ENCODE data around the gene PIGQ.

Gene PIGQ

DNA sequence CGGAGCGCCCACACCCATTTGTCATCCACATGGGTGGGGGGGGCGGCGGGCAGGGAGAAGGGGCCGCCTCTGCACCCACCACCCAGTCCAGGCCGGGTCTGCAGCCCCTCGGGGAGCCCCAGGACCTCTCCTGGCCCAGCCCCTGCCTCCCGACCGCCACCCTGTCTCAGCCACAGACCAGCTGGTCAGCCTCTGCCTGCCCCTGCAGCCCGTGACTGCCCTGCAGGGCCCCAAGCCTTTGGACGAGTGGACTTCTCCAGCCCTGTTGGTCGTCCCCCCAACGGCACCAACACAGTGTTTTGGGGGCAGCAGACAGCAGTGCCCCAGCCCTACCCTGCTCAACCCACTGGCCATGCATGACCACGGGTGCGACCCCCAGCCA, 8.4 kb upstream of the PIGQ start:
- TF ChIP-seq, protein P1, sequence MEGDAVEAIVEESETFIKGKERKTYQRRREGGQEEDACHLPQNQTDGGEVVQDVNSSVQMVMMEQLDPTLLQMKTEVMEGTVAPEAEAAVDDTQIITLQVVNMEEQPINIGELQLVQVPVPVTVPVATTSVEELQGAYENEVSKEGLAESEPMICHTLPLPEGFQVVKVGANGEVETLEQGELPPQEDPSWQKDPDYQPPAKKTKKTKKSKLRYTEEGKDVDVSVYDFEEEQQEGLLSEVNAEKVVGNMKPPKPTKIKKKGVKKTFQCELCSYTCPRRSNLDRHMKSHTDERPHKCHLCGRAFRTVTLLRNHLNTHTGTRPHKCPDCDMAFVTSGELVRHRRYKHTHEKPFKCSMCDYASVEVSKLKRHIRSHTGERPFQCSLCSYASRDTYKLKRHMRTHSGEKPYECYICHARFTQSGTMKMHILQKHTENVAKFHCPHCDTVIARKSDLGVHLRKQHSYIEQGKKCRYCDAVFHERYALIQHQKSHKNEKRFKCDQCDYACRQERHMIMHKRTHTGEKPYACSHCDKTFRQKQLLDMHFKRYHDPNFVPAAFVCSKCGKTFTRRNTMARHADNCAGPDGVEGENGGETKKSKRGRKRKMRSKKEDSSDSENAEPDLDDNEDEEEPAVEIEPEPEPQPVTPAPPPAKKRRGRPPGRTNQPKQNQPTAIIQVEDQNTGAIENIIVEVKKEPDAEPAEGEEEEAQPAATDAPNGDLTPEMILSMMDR (IDR thresholded peaks at IDR 0.05; ENCODE audit: insufficient read depth, low read depth, low read length, missing control alignments), result no peak
- H3K4me3 ChIP-seq (ENCODE audit: low read depth, low read length), result no peak overlapping the region
- no peak for DNase-seq (ENCODE audit: low read depth)

DNA sequence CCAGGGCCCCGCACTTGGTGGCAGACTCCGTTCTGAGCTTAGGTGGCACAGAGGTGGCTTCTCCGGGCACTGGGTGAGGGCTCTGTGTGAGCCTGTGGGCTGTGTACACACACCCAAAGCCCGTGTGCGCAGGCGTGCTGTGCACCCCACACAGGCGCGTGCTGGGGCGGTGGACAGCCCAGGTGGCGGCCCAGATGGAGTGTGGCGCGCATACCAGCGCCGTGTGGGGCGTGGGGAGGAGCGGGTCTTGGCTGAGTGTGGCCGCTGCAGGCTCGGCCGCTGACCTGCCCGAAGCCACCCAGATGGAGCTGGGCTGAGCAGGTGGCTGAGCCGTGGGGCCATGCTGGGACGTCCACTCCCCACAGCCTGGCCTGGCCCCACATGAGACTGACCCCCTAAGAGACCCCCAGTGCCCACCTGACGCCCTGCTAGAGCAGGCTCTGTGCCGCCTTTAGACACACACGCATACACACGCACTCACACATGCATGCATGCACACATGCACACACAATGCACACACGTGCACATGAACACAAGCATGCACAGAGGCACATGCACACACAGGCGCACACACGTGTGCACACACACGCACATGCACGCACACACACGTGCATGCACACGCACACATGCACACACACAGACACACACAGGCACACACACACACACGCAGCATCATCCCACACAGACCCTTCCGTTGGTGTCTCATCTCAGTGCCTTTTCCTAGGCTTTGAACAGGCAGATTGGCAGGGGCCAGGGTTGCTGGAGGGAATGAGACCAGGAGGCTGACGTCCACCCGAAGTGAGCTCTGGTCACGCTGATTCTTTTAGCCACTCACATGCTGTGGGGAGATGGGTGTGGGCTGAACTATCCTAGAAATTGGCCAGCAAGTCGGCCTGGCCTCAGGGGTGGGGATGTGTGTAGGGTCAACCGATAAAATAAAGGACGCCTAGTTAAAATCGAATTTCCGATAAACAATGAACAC, 7.5 kb upstream of the PIGQ start:
- no peak for DNase-seq (ENCODE audit: low read depth)
- H3K4me3 ChIP-seq (ENCODE audit: low read depth, low read length), result no peak overlapping the region
- TF ChIP-seq, protein P1 (IDR thresholded peaks at IDR 0.05; ENCODE audit: insufficient read depth, low read depth, low read length, missing control alignments), result no peak

DNA sequence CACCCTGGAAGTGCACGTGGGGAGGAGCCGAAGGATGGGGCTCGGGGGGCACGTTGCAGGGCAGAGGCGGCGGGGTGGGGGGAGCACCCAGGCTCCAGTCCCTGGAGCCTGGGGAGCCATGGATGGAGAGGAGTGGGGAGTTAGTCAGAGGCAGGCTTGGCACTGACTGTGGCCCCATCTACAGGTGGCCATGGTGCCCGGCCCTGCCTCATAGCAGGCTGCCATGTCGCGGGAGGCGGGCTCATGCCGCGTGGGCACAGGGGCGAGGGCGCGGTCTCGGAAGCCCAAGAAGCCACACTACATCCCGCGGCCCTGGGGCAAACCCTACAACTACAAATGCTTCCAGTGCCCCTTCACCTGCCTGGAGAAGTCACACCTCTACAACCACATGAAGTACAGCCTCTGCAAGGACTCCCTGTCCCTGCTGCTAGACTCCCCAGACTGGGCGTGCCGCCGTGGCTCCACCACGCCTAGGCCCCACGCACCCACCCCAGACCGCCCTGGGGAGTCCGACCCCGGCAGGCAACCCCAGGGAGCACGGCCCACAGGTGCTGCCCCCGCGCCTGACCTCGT, 6.6 kb upstream of the PIGQ start:
- H3K4me3 ChIP-seq (ENCODE audit: low read depth, low read length), result no peak overlapping the region
- DNase-seq (ENCODE audit: low read depth), result no peak
- TF ChIP-seq, protein P1 (IDR thresholded peaks at IDR 0.05; ENCODE audit: insufficient read depth, low read depth, low read length, missing control alignments), result no peak

DNA sequence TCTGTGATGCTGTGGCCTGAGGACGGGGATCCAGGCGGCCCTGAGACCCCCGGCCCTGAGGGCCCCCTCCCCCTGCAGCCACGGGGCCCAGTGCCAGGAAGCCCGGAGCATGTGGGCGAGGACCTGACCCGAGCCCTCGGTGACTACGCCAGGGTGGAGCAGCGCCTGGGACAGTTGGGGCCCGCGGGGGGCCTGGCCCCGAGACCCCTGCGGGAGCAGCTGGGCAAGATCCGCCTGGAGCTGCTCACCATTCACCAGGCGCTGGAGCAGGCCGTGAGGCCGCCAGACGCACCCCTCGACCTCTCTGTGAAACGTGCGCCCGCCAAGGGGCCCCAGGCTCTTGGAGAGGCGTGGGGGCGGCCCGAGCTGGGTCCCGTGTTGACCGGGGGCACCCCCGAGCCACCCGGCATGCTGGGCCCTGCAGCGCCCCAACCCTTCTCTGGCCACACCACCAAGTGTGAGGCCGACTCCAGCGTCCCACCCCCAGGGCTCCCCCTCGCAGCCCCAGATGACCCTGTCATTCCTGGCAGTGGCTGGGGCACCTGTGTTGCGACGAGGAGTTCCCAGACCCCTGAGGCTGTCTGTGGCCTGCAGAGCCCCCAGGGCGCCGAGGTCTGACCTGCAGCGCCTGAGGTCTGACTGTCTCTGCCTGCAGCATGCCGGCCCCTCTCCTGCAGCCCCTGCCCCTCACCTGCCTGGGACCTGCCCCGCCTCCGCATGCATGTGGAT, 4.9 kb upstream of the PIGQ start:
- TF ChIP-seq, protein P1 (IDR thresholded peaks at IDR 0.05; ENCODE audit: insufficient read depth, low read depth, low read length, missing control alignments), result no peak
- H3K4me3 ChIP-seq (ENCODE audit: low read depth, low read length), result no peak overlapping the region
- no peak for DNase-seq (ENCODE audit: low read depth)

DNA sequence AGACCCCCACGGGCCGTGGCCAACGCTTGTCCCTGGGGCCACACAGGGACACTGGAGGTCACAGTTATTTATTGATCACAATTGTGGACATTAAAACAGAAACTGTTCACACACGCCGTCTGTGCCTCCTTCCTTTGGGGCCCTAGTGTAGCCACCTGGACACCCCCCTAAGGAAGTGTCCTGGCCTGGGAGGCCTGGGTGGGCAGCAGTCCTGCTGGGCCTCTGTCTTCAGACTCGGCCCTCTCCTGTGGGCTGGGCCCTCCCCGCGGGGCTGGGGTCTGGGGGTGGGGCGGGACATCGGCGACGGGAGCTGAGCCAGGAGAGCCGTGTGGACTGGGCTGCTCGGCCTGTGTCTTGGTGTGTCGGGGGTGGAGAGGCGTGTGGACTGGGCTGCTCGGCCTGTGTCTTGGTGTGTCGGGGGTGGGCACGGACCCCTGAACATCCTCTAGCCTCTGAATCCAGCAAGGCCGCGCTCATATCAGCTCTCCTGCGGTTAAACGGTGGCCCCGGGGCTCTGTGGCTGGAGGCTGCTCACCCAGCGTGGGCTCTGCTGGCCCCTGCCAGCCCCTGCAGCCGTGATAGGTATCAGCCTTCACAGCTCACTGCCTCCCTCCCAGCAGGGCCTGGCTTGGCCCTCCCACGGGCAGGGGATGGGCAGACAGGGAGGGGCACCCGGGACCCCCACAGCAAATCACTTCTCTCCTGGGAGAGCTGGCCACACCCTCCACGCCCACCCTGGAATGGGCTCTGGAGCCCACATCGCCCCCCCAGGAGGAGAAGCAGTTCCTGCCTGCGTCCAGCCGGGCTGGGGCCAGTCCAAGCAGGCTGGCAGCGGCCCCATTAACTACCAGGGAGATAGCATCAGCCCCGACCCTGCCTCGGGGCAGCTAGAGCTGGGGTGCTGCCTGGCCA, 4.1 kb upstream of the PIGQ start:
- TF ChIP-seq, protein P1 (IDR thresholded peaks at IDR 0.05; ENCODE audit: insufficient read depth, low read depth, low read length, missing control alignments), result no peak
- no peak for DNase-seq (ENCODE audit: low read depth)
- H3K4me3 ChIP-seq (ENCODE audit: low read depth, low read length), result no peak overlapping the region

All from GM12865 (cell line).